ENCODE measurements around the gene ALG14. TPM values are rescaled to one million over a fixed set of nuclear protein-coding genes. Genes with fewer than 3 reads are reported as not detected.

ALG14 gene
- total and polyA plus RNA-seq, 2 of the 4 experiments (the other 2 are of a cell fraction): 1.7 to 2.0 TPM

GRCh38 chr1:94974241-94974640 lies 98.5 kb downstream of the ALG14 start:
- no peaks in the 10 kb centered on the region for H4K20me1 ChIP-seq (ENCODE audit: insufficient read depth, low read length)
- ATAC-seq (ENCODE audit: low read depth) (peak; percentile 10), DNase-seq (peak; percentile 67)
- H2BK120ac ChIP-seq (ENCODE audit: low read depth, low read length): peak overlapping the region; percentile 85
- peak overlapping the region in 1 of 2 experiments; percentile 57; a peak in 3 of 4 replicates for H4K8ac ChIP-seq (ENCODE audit: low read depth in 2 of 2, low read length in 2 of 2)
- in situ Hi-C loops (cut with MboI; ENCODE audit: low sequenced_read_pairs): no loop called here
- TF ChIP-seq RFX5 (IDR thresholded peaks at IDR 0.05; ENCODE audit: low read depth, low read length): no peak
- TF ChIP-seq BHLHE40 (IDR thresholded peaks at IDR 0.05; ENCODE audit: low read depth, low read length): no peak
- TF ChIP-seq CHD1 (IDR thresholded peaks at IDR 0.05; ENCODE audit: low read depth, low read length): no peak
- TF ChIP-seq MXI1 (IDR thresholded peaks at IDR 0.05; ENCODE audit: borderline replicate concordance, low read depth, low read length): no peak
- TF ChIP-seq MAFK (IDR thresholded peaks at IDR 0.05; ENCODE audit: low read depth, low read length): no peak
- no peak for TF ChIP-seq MAZ (IDR thresholded peaks at IDR 0.05; ENCODE audit: borderline replicate concordance, low read depth, low read length)
- TF ChIP-seq POLR2A (IDR thresholded peaks at IDR 0.05; ENCODE audit: low read depth, low read length): no peak
- no peak for TF ChIP-seq ELK1 (IDR thresholded peaks at IDR 0.05; ENCODE audit: borderline replicate concordance, low read depth, low read length)
- no peak for TF ChIP-seq CEBPB (IDR thresholded peaks at IDR 0.05; ENCODE audit: low read depth, low read length)
- TF ChIP-seq SMC3 (IDR thresholded peaks at IDR 0.05; ENCODE audit: low read depth, low read length): no peak
- no peak for TF ChIP-seq USF2 (IDR thresholded peaks at IDR 0.05; ENCODE audit: low read depth, low read length)
- no peak for TF ChIP-seq NFE2L2 (IDR thresholded peaks at IDR 0.05; ENCODE audit: low read depth, low read length)
- no peak for TF ChIP-seq RCOR1 (IDR thresholded peaks at IDR 0.05; ENCODE audit: insufficient replicate concordance, low read length)
- no peak for TF ChIP-seq RAD21 (IDR thresholded peaks at IDR 0.05; ENCODE audit: low read length)
- no peak for TF ChIP-seq FOS (IDR thresholded peaks at IDR 0.05; ENCODE audit: low read depth, low read length)
- no peak for TF ChIP-seq CTCF (conservative IDR thresholded peaks at IDR 0.05; ENCODE audit: low read depth, low read length)
- no peak overlapping the region for H4K91ac ChIP-seq (ENCODE audit: insufficient read depth, low read depth, low read length)
- H3K14ac ChIP-seq (replicated peaks; ENCODE audit: low read depth, low read length): peak overlapping the region; percentile 61; the same call in 1 of the 2 replicates
- H3K56ac ChIP-seq (ENCODE audit: extremely low read depth, insufficient read depth, low read length): peak overlapping the region; percentile 76
- H2BK5ac ChIP-seq (ENCODE audit: low read depth, low read length, poor library complexity, severe bottlenecking): peak overlapping the region; percentile 75
- H3K79me1 ChIP-seq (ENCODE audit: low read depth in 1 of 2, low read length in 2 of 2): no peaks in the 10 kb centered on the region; a peak in 1 of 4 replicates
- intact Hi-C loops (cut with micrococcal nuclease): loop anchor here (5.0 kb wide), 1 partner anchor 38 kb away; no protein-coding TSS in a partner anchor
- 0 out of 2 replicates have a peak overlapping the region, but pooled peaks have one; percentile 42 for H3K23ac ChIP-seq (ENCODE audit: low read depth, low read length)
- peak overlapping the region; percentile 87; the same call in 1 of the 2 replicates for H2BK20ac ChIP-seq (ENCODE audit: low read depth, low read length)
- H3K9ac ChIP-seq (ENCODE audit: low read depth, low read length): peak overlapping the region; percentile 63; the same call in 1 of the 2 replicates
- no peaks in the 10 kb centered on the region for H3K9me3 ChIP-seq (ENCODE audit: control insufficient read depth, insufficient read depth, low read length)
- H2AK9ac ChIP-seq (replicated peaks; ENCODE audit: low read depth, low read length, poor library complexity): no peak overlapping the region
- dilution Hi-C loops (cut with HindIII; ENCODE audit: low sequenced_read_pairs, unreplicated experiment): no loop called here
- no CpG with 5 or more reads among the region's 1 CpG for WGBS, 2 experiments (ENCODE audit: extremely low coverage in 2 of 2, insufficient read length in 1 of 2)
- H3K4me3 ChIP-seq (ENCODE audit: insufficient read depth, low read depth, low read length): no peak overlapping the region
- no peak overlapping the region for H2AFZ ChIP-seq (replicated peaks; ENCODE audit: low read length, poor library complexity)
- peaks cover 14% of the 10 kb centered on the region for H3K4me1 ChIP-seq (ENCODE audit: control insufficient read depth, insufficient read depth, low read length)
- BruUV-seq (replicated peaks): no TSS peak
- H3K18ac ChIP-seq (ENCODE audit: low read depth, low read length): peak overlapping the region; percentile 61; the same call in 1 of the 2 replicates
- H4K5ac ChIP-seq (ENCODE audit: low read depth, low read length): no peak overlapping the region
- no peak overlapping the region for H2AK5ac ChIP-seq (ENCODE audit: low read depth, low read length)
- 0 out of 2 replicates have a peak, but pooled peaks cover 2% of the 10 kb centered on the region for H3K9me1 ChIP-seq (ENCODE audit: insufficient read depth, low read length)
- 0 out of 3 replicates have a peak overlapping the region, but pooled peaks have one; percentile 15 for H2BK15ac ChIP-seq (ENCODE audit: low read depth, low read length)
- H3K4me2 ChIP-seq (ENCODE audit: low read depth, low read length): peak overlapping the region; percentile 63; the same call in 1 of the 2 replicates
- CTCF ChIA-PET: no interaction called here
- peak overlapping the region; percentile 39; the same call in 1 of the 2 replicates for H3K4ac ChIP-seq (ENCODE audit: low read depth, low read length)
- H3K27ac ChIP-seq (ENCODE audit: insufficient read depth, low read length): no peak overlapping the region
- no peaks in the 10 kb centered on the region for H3K27me3 ChIP-seq (ENCODE audit: control insufficient read depth, insufficient read depth, low read length)
- no peaks in the 10 kb centered on the region for H3K36me3 ChIP-seq (ENCODE audit: control insufficient read depth, insufficient read depth, low read length)
- POLR2A ChIA-PET (ENCODE audit: unreplicated experiment): no interaction called here
